Eye (tissue), 1 donor: ENCODE data around the gene GNGT2.

Experiments
- DNase-seq: peaks from one replicate; pipeline ENCODE4 v3.0.0-alpha.2; 2015

Gene GNGT2

DNA sequence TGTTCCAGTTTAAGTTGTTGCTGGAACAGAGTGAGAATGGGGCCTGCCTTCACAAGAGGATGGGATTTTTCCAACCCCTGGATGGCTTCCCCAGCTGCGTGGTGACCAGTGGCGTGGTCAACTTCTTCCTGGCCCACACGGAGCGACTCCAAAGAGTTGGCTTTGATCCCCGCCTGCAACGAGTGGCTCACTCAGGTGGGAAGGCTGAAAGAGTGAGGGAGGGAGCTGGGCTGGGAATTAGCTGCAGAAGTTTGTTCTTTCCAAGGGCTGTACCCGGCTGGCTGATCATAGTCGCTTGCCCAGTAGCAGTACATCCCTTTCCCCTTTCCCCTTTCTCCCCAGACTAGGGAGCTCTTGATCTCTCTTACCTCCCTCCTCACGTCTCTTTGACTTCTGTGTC is 41.7 kb downstream of the GNGT2 start:
- no peak for DNase-seq

DNA sequence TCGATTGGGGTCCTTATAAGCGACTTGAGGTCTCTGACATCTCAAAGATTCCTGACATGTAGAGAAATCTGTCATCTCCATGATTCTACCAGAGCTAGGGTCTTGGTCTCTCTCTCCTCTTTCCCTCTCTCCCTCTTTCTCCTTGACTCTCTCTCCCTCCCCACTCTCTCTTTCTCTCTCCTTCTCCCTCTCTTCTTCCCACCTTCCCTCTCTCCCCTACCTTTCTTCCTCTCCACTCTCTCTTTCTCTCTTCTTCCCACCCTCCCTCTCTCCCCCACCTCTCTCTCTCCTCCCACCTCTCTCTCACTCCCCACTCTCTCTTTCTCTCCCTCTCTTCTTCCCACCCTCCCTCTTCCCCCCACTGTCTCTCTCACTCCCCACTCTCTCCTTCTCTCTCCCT is 45.2 kb downstream of the GNGT2 start:
- DNase-seq: no peak

DNA sequence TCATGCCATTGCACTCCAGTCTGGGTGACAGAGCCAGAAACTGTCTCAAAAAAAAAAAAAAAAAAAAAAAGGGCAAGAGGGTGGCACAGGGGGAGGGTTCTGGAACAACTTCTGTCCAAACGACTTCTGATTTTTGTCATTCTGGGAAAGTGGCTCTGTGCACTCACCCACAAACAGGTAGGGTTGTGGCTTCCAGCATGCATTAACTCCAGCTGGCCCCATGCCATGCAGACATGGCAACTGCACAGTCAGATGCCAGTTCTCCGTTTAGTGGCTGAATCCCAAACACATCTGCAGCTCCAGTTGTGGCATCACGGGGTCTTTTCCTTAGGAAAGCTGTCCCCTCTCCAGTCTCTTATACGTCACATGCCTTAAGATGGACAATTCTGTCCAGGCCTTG is 47.5 kb downstream of the GNGT2 start:
- DNase-seq: no peak

DNA sequence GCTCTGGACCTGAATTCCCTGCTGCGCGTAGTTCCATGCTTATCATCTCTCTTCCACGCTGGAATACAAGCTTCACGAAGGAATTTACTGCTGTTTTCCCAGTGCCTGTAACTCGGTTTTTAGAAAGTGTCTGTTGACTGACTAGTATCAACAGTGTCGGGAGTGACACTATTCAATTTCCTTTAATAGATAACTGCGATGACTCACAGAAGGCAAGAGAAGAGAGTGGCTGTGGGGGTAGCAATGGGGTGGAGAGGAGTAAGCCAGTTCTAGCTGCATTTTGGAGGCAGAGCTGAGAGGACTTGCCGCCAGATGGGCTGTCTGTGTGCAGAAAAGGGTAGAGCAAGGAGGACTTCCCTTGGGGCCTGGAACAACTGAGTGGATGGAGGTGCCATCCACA is 52.6 kb downstream of the GNGT2 start:
- no peak for DNase-seq

DNA sequence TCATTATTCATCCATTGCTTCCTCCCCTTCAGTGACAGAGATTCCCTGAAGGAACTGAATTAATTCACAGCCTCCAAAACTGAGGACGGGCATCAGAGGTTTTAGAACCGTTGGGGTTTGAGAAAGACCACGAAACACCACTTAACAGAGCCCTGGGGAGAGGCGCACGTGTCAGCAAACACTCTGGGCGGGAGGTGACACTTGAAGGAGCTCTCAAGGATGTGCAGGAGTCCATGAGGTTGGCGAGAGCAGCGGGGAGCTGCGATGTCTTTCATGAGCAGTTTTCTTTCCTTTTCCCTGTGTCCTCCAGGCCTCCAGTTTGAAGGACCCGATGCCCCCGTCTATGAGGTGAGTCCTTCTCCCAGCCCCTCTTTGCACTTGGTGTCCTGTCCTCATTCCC is 54.1 kb downstream of the GNGT2 start:
- DNase-seq: no peak
